HG02870 (cell line): Measurements from ENCODE around the gene RAB40B.

ENCODE experiments used
- ATAC-seq: cut with Tn5 transposase; IDR thresholded peaks from one replicate; pipeline ENCODE4 v1.9.1; 2021; ENCODE audit warnings: mild to moderate bottlenecking, moderate library complexity; ENCODE audit not compliant: unreplicated experiment

Gene RAB40B

GRCh38 chr17:82692268-82692667 is 6.2 kb downstream of the RAB40B start:
- ATAC-seq = no peak

- ATAC-seq = no peak
These were observed 6.8 kb downstream of the RAB40B start for GRCh38 chr17:82691714-82692113.

GRCh38 chr17:82690786-82691489 is 7.6 kb downstream of the RAB40B start:
- no peak for ATAC-seq

GRCh38 chr17:82689077-82689476 is 9.4 kb downstream of the RAB40B start:
- ATAC-seq = no peak

- ATAC-seq = no peak
These were observed 10.6 kb downstream of the RAB40B start for GRCh38 chr17:82687871-82688270.

- ATAC-seq = no peak
These were observed 11.1 kb downstream of the RAB40B start for GRCh38 chr17:82687375-82687861.

GRCh38 chr17:82686366-82687324 is 11.9 kb downstream of the RAB40B start:
- ATAC-seq = no peak

GRCh38 chr17:82685291-82685690 is 13.2 kb downstream of the RAB40B start:
- ATAC-seq = no peak

- ATAC-seq = no peak
These were observed 14.2 kb downstream of the RAB40B start for GRCh38 chr17:82684228-82684841.

- ATAC-seq = no peak
These were observed 15.0 kb downstream of the RAB40B start for GRCh38 chr17:82683534-82683933.

- no peak for ATAC-seq
These were observed 17.0 kb downstream of the RAB40B start for GRCh38 chr17:82681547-82681946.

GRCh38 chr17:82679586-82680465 is 18.7 kb downstream of the RAB40B start:
- ATAC-seq = no peak

- ATAC-seq = no peak
These were observed 20.1 kb downstream of the RAB40B start for GRCh38 chr17:82678265-82678891.

- ATAC-seq = no peak
These were observed 21.1 kb downstream of the RAB40B start for GRCh38 chr17:82677353-82677925.

GRCh38 chr17:82675476-82676245 is 22.8 kb downstream of the RAB40B start:
- ATAC-seq = no peak

GRCh38 chr17:82674656-82675475 is 23.6 kb downstream of the RAB40B start:
- no peak for ATAC-seq

- ATAC-seq = no peak
These were observed 27.6 kb downstream of the RAB40B start for GRCh38 chr17:82670661-82671450.
